HEK293 (cell line): Measurements from ENCODE around the gene CEPT1.

Experiments used
- BCL11B ChIP-seq: fragments of 450-650 bp; formaldehyde crosslinking; IDR thresholded peaks from 2 replicates; pipeline ENCODE4 v1.5.1; 2016; ENCODE audit warnings: low read depth, missing biosample characterization, missing genetic modification characterization
- KLF8 ChIP-seq: fragments of 450-650 bp; formaldehyde crosslinking; IDR thresholded peaks from 2 replicates; pipeline ENCODE4 v1.5.1; 2016; ENCODE audit warnings: missing biosample characterization, missing genetic modification characterization
- KLF9 ChIP-seq: fragments of 450-650 bp; formaldehyde crosslinking; IDR thresholded peaks from 2 replicates; pipeline ENCODE4 v1.5.1; 2016; ENCODE audit warnings: missing biosample characterization, missing genetic modification characterization, low read depth
- SP2 ChIP-seq: fragments of 450-650 bp; formaldehyde crosslinking; IDR thresholded peaks from 2 replicates; pipeline ENCODE4 v1.5.1; 2016; ENCODE audit warnings: missing biosample characterization, missing genetic modification characterization
- SP7 ChIP-seq: fragments of 450-650 bp; formaldehyde crosslinking; IDR thresholded peaks from 2 replicates; pipeline ENCODE4 v1.5.1; 2016; ENCODE audit warnings: missing biosample characterization, missing genetic modification characterization
- ZBTB48 ChIP-seq: fragments of 450-650 bp; formaldehyde crosslinking; IDR thresholded peaks from 2 replicates; pipeline ENCODE4 v1.5.1; 2016; ENCODE audit warnings: missing biosample characterization, missing genetic modification characterization
- ZFP37 ChIP-seq: fragments of 450-650 bp; formaldehyde crosslinking; IDR thresholded peaks from 2 replicates; pipeline ENCODE4 v1.5.1; 2016; ENCODE audit warnings: missing biosample characterization, missing genetic modification characterization
- ZNF114 ChIP-seq: fragments of 450-650 bp; formaldehyde crosslinking; IDR thresholded peaks from 2 replicates; pipeline ENCODE4 v1.5.0; 2017; ENCODE audit warnings: missing biosample characterization, missing genetic modification characterization
- ZNF121 ChIP-seq: fragments of 450-650 bp; formaldehyde crosslinking; IDR thresholded peaks from 2 replicates; pipeline ENCODE4 v1.5.1; 2016; ENCODE audit warnings: missing biosample characterization, missing genetic modification characterization
- ZNF292 ChIP-seq: fragments of 450-650 bp; formaldehyde crosslinking; IDR thresholded peaks from 2 replicates; pipeline ENCODE4 v1.5.1; 2016; ENCODE audit warnings: low read depth, missing biosample characterization, missing genetic modification characterization, borderline replicate concordance
- ZNF302 ChIP-seq: fragments of 450-650 bp; formaldehyde crosslinking; IDR thresholded peaks from 2 replicates; pipeline ENCODE4 v1.5.1; 2016; ENCODE audit warnings: missing biosample characterization, missing genetic modification characterization, low read depth
- ZNF311 ChIP-seq: fragments of 450-650 bp; formaldehyde crosslinking; IDR thresholded peaks from 2 replicates; pipeline ENCODE4 v1.5.1; 2017; ENCODE audit warnings: missing biosample characterization, missing genetic modification characterization, borderline replicate concordance
- ZNF391 ChIP-seq: fragments of 450-650 bp; formaldehyde crosslinking; IDR thresholded peaks from 2 replicates; pipeline ENCODE4 v1.5.1; 2016; ENCODE audit warnings: low read depth, missing biosample characterization, missing genetic modification characterization, borderline replicate concordance
- ZNF600 ChIP-seq: fragments of 450-650 bp; formaldehyde crosslinking; IDR thresholded peaks from 2 replicates; pipeline ENCODE4 v1.5.1; 2016; ENCODE audit warnings: missing biosample characterization, missing genetic modification characterization
- ZNF837 ChIP-seq: fragments of 450-650 bp; formaldehyde crosslinking; IDR thresholded peaks from 2 replicates; pipeline ENCODE4 v1.5.1; 2016; ENCODE audit warnings: missing biosample characterization, missing genetic modification characterization
- TF ChIP-seq, protein P1 (sequence below): fragments of 450-650 bp; formaldehyde crosslinking; IDR thresholded peaks from 2 replicates; pipeline ENCODE4 v1.5.1; 2016; ENCODE audit warnings: missing biosample characterization, missing genetic modification characterization
- TF ChIP-seq, protein P2 (sequence below): fragments of 450-650 bp; formaldehyde crosslinking; IDR thresholded peaks from 2 replicates; pipeline ENCODE4 v1.5.1; 2016; ENCODE audit warnings: missing biosample characterization, missing genetic modification characterization
- TF ChIP-seq, protein P3 (sequence below): fragments of 450-650 bp; IDR thresholded peaks from 2 replicates; pipeline ENCODE4 v1.5.1; 2018; ENCODE audit warnings: missing biosample characterization, mild to moderate bottlenecking, missing genetic modification characterization
- TF ChIP-seq, protein P4 (sequence below): fragments of 450-650 bp; formaldehyde crosslinking; IDR thresholded peaks from 2 replicates; pipeline ENCODE4 v1.5.1; 2016; ENCODE audit warnings: missing biosample characterization, missing genetic modification characterization, borderline replicate concordance
- TF ChIP-seq, protein P5 (sequence below): fragments of 450-650 bp; formaldehyde crosslinking; IDR thresholded peaks from 2 replicates; pipeline ENCODE4 v1.5.1; 2016; ENCODE audit warnings: missing biosample characterization, missing genetic modification characterization
- TF ChIP-seq, protein P6 (sequence below): fragments of 450-650 bp; formaldehyde crosslinking; IDR thresholded peaks from 2 replicates; pipeline ENCODE4 v1.5.1; 2016; ENCODE audit warnings: missing biosample characterization, missing genetic modification characterization, low read depth
- TF ChIP-seq, protein P7 (sequence below): sonication (generic); formaldehyde crosslinking; IDR thresholded peaks from 2 replicates; pipeline ENCODE4 v1.8.1; 2022; ENCODE audit warnings: mild to moderate bottlenecking, moderate library complexity, missing genetic modification reagents
- TF ChIP-seq, protein P8 (sequence below): fragments of 450-650 bp; formaldehyde crosslinking; IDR thresholded peaks from 2 replicates; pipeline ENCODE4 v1.5.1; 2016; ENCODE audit warnings: missing biosample characterization, missing genetic modification characterization
- TF ChIP-seq, protein P9 (sequence below): fragments of 450-650 bp; formaldehyde crosslinking; IDR thresholded peaks from 2 replicates; pipeline ENCODE4 v1.5.1; 2016; ENCODE audit warnings: missing biosample characterization, missing genetic modification characterization, borderline replicate concordance

CEPT1 gene

DNA sequence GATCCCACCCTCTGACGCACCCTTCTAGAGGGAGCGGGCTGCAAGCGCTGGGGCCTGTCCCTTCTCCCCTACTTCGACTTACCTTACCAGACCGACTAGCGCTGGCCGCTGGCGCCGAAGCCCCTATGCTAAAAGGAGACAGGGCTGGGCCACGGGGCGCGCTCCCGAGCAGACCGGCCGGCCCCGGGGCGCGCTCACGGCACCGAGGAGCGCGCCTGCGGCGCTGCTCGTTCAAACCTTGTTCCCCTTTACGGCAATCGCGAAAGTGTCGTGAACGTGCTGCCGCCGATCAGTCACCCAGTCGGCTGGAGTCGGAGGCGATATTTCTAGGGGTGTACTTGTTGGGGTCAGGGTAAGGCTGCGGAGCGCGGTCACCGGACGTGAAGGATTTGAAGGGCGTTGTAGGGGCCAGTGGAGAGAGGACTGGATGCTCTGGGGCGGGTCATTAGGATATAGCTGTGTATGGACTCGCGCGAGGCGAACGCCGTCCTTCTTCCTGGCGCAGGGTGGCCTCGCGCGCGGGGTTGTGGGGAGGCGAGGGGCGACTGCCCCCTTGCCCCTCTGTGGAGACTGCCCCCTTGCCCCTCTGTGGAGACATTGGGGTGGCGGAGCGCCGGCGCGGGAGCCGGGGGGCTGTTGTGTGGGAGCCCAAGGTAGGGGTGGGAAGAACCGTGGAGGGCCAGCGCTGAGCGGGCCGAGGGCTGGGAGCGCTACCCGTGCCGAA, at the start of gene CEPT1, which contains the start of gene DRAM2 (continued):
- TF ChIP-seq ZNF121 (tag by site-specific recombination) (0 out of 2 replicates have a peak, but pooled peaks have one; percentile 47), KLF8 (tag by site-specific recombination) (peak; percentile 59; the same call in 1 of the 2 replicates), BCL11B (tag by site-specific recombination) (no peak), ZNF114 (tag by site-specific recombination) (no peak), ZNF391 (peak; percentile 60; the same call in 1 of the 2 replicates), SP7 (tag by site-specific recombination) (0 out of 2 replicates have a peak, but pooled peaks have one; percentile 57), ZFP37 (tag by site-specific recombination) (peak; percentile 62; the same call in 1 of the 2 replicates), ZNF302 (tag by site-specific recombination) (no peak), ZBTB48 (tag by site-specific recombination) (peak; percentile 63), ZNF311 (tag by site-specific recombination) (no peak), SP2 (tag by site-specific recombination) (peak; percentile 11), ZNF837 (tag by site-specific recombination) (no peak), KLF9 (tag by site-specific recombination) (peak; percentile 58), ZNF600 (peak; percentile 88), ZNF292 (tag by site-specific recombination) (no peak)
- TF ChIP-seq, protein P1, sequence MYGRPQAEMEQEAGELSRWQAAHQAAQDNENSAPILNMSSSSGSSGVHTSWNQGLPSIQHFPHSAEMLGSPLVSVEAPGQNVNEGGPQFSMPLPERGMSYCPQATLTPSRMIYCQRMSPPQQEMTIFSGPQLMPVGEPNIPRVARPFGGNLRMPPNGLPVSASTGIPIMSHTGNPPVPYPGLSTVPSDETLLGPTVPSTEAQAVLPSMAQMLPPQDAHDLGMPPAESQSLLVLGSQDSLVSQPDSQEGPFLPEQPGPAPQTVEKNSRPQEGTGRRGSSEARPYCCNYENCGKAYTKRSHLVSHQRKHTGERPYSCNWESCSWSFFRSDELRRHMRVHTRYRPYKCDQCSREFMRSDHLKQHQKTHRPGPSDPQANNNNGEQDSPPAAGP = peak; percentile 60; the same call in 1 of the 2 replicates
- TF ChIP-seq, protein P2, sequence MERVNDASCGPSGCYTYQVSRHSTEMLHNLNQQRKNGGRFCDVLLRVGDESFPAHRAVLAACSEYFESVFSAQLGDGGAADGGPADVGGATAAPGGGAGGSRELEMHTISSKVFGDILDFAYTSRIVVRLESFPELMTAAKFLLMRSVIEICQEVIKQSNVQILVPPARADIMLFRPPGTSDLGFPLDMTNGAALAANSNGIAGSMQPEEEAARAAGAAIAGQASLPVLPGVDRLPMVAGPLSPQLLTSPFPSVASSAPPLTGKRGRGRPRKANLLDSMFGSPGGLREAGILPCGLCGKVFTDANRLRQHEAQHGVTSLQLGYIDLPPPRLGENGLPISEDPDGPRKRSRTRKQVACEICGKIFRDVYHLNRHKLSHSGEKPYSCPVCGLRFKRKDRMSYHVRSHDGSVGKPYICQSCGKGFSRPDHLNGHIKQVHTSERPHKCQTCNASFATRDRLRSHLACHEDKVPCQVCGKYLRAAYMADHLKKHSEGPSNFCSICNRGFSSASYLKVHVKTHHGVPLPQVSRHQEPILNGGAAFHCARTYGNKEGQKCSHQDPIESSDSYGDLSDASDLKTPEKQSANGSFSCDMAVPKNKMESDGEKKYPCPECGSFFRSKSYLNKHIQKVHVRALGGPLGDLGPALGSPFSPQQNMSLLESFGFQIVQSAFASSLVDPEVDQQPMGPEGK = peak; percentile 75
- TF ChIP-seq, protein P3, sequence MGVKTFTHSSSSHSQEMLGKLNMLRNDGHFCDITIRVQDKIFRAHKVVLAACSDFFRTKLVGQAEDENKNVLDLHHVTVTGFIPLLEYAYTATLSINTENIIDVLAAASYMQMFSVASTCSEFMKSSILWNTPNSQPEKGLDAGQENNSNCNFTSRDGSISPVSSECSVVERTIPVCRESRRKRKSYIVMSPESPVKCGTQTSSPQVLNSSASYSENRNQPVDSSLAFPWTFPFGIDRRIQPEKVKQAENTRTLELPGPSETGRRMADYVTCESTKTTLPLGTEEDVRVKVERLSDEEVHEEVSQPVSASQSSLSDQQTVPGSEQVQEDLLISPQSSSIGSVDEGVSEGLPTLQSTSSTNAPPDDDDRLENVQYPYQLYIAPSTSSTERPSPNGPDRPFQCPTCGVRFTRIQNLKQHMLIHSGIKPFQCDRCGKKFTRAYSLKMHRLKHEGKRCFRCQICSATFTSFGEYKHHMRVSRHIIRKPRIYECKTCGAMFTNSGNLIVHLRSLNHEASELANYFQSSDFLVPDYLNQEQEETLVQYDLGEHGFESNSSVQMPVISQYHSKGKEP (tag by site-specific recombination) = no peak
- TF ChIP-seq, protein P4, sequence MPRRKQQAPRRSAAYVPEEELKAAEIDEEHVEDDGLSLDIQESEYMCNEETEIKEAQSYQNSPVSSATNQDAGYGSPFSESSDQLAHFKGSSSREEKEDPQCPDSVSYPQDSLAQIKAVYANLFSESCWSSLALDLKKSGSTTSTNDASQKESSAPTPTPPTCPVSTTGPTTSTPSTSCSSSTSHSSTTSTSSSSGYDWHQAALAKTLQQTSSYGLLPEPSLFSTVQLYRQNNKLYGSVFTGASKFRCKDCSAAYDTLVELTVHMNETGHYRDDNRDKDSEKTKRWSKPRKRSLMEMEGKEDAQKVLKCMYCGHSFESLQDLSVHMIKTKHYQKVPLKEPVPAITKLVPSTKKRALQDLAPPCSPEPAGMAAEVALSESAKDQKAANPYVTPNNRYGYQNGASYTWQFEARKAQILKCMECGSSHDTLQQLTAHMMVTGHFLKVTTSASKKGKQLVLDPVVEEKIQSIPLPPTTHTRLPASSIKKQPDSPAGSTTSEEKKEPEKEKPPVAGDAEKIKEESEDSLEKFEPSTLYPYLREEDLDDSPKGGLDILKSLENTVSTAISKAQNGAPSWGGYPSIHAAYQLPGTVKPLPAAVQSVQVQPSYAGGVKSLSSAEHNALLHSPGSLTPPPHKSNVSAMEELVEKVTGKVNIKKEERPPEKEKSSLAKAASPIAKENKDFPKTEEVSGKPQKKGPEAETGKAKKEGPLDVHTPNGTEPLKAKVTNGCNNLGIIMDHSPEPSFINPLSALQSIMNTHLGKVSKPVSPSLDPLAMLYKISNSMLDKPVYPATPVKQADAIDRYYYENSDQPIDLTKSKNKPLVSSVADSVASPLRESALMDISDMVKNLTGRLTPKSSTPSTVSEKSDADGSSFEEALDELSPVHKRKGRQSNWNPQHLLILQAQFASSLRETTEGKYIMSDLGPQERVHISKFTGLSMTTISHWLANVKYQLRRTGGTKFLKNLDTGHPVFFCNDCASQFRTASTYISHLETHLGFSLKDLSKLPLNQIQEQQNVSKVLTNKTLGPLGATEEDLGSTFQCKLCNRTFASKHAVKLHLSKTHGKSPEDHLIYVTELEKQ (tag by site-specific recombination) = no peak
- TF ChIP-seq, protein P5, sequence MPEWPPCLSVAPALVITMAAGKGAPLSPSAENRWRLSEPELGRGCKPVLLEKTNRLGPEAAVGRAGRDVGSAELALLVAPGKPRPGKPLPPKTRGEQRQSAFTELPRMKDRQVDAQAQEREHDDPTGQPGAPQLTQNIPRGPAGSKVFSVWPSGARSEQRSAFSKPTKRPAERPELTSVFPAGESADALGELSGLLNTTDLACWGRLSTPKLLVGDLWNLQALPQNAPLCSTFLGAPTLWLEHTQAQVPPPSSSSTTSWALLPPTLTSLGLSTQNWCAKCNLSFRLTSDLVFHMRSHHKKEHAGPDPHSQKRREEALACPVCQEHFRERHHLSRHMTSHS = no peak
- TF ChIP-seq, protein P6, sequence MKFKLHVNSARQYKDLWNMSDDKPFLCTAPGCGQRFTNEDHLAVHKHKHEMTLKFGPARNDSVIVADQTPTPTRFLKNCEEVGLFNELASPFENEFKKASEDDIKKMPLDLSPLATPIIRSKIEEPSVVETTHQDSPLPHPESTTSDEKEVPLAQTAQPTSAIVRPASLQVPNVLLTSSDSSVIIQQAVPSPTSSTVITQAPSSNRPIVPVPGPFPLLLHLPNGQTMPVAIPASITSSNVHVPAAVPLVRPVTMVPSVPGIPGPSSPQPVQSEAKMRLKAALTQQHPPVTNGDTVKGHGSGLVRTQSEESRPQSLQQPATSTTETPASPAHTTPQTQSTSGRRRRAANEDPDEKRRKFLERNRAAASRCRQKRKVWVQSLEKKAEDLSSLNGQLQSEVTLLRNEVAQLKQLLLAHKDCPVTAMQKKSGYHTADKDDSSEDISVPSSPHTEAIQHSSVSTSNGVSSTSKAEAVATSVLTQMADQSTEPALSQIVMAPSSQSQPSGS (tag by site-specific recombination) = no peak
- TF ChIP-seq, protein P7, sequence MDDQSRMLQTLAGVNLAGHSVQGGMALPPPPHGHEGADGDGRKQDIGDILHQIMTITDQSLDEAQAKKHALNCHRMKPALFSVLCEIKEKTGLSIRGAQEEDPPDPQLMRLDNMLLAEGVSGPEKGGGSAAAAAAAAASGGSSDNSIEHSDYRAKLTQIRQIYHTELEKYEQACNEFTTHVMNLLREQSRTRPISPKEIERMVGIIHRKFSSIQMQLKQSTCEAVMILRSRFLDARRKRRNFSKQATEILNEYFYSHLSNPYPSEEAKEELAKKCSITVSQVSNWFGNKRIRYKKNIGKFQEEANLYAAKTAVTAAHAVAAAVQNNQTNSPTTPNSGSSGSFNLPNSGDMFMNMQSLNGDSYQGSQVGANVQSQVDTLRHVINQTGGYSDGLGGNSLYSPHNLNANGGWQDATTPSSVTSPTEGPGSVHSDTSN (CRISPR knock-in tag) = 0 out of 2 replicates have a peak, but pooled peaks have one; percentile 45
- TF ChIP-seq, protein P8, sequence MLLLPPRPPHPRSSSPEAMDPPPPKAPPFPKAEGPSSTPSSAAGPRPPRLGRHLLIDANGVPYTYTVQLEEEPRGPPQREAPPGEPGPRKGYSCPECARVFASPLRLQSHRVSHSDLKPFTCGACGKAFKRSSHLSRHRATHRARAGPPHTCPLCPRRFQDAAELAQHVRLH (tag by site-specific recombination) = no peak
- TF ChIP-seq, protein P9, sequence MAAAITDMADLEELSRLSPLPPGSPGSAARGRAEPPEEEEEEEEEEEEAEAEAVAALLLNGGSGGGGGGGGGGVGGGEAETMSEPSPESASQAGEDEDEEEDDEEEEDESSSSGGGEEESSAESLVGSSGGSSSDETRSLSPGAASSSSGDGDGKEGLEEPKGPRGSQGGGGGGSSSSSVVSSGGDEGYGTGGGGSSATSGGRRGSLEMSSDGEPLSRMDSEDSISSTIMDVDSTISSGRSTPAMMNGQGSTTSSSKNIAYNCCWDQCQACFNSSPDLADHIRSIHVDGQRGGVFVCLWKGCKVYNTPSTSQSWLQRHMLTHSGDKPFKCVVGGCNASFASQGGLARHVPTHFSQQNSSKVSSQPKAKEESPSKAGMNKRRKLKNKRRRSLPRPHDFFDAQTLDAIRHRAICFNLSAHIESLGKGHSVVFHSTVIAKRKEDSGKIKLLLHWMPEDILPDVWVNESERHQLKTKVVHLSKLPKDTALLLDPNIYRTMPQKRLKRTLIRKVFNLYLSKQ (tag by site-specific recombination) = no peak
